ENCODE data around the gene TRIO.

TRIO gene

GRCh38 chr5:14310901-14311300, 167.8 kb downstream of the TRIO start:
- Histone ChIP-seq H3K4me3 (no peak overlapping the region), H3K4me1 (no peaks in the 10 kb centered on the region), H3K36me3 (peaks cover 91% of the 10 kb centered on the region), H3K4me2 (no peak overlapping the region), H3K9me3 (no peaks in the 10 kb centered on the region), H4K20me1 (peaks cover 67% of the 10 kb centered on the region), H3K27me3 (no peaks in the 10 kb centered on the region), H3K27ac (no peak overlapping the region), H3K9ac (no peak overlapping the region)
- no peak for TF ChIP-seq Cebpa-rat (IDR thresholded peaks at IDR 0.05)

DNA sequence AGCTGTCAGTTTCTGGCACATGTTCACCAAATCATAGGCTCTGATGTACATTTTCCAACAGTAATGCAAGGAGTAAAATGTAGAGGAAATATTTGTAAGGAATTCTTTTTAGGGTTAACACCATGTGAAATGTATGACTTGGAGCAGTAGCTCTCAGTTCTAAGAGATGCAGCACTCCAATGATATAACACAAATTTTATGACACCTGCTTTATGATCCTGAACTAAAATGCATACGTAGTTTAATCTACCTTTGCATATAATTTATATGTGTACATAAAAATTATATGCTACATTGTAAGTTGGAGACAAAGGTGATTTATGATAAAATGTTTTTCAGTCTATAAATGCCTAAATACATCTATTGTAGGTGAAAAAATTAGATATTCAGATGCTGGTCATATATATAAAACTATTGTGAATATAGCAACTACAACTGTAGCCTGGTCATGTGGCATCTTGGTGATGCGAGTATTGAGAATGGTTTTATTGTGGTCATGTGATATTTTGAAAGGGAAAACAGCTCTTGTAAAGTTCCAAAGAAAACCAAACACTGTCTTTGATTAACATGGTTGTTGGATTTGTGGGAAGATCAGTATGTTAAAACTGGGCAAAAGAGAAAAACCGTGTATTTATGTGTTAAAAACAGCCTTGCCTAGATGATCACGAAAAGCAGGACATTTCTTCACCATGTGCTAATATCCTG, 171.0 kb downstream of the TRIO start:
- Histone ChIP-seq H3K36me3 (peaks cover 92% of the 10 kb centered on the region), H3K9me3 (no peaks in the 10 kb centered on the region), H3K4me3 (no peak overlapping the region)

DNA sequence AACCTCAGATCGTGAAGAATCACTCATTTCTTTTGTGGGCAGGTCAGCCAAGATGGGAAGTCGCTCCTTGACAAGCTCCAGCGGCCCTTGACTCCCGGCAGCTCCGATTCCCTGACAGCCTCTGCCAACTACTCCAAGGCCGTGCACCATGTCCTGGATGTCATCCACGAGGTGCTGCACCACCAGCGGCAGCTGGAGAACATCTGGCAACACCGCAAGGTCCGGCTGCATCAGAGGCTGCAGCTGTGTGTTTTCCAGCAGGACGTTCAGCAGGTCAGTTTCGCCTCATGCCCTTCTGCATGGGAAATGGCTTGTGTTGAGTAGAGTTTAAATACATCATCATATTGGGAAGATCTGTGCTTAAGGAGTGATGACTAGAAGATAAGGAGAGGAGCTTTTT, 173.3 kb downstream of the TRIO start:
- Histone ChIP-seq H4K20me1 (peaks cover 54% of the 10 kb centered on the region; the same call in 1 of the 2 replicates), H3K9me3 (peaks cover 9% of the 10 kb centered on the region; the same call in 1 of the 2 replicates), H3K27ac (no peak overlapping the region), H3K4me3 (no peak overlapping the region), H3K36me3 (peaks cover 92% of the 10 kb centered on the region), H3K9ac (no peak overlapping the region), H3K27me3 (no peaks in the 10 kb centered on the region), H3K4me1 (no peaks in the 10 kb centered on the region), H3K4me2 (no peak overlapping the region)
- no peak for TF ChIP-seq Cebpa-rat (IDR thresholded peaks at IDR 0.05)

More for the DNA sequence above, 171.0 kb downstream of the TRIO start:
- peaks cover 60% of the 10 kb centered on the region for H4K20me1 ChIP-seq
- no peak overlapping the region for H3K9ac ChIP-seq
- H3K27ac ChIP-seq: no peak overlapping the region
- H3K4me1 ChIP-seq: no peaks in the 10 kb centered on the region
- no peaks in the 10 kb centered on the region for H3K27me3 ChIP-seq
- H3K4me2 ChIP-seq: no peak overlapping the region
- no peak for TF ChIP-seq Cebpa-rat (IDR thresholded peaks at IDR 0.05)

GRCh38 chr5:14319102-14319501, 176.0 kb downstream of the TRIO start:
- Histone ChIP-seq H3K9me3 (peaks cover 11% of the 10 kb centered on the region; the same call in 1 of the 2 replicates), H3K4me1 (no peaks in the 10 kb centered on the region), H3K4me3 (no peak overlapping the region), H3K9ac (no peak overlapping the region), H3K36me3 (peaks cover 91% of the 10 kb centered on the region), H3K4me2 (no peak overlapping the region), H4K20me1 (peaks cover 59% of the 10 kb centered on the region), H3K27me3 (no peaks in the 10 kb centered on the region), H3K27ac (no peak overlapping the region)
- no peak for TF ChIP-seq Cebpa-rat (IDR thresholded peaks at IDR 0.05)

GRCh38 chr5:14321936-14322335, 178.8 kb downstream of the TRIO start:
- Histone ChIP-seq H3K9me3 (peaks cover 11% of the 10 kb centered on the region; the same call in 1 of the 2 replicates), H3K27me3 (no peaks in the 10 kb centered on the region), H3K4me3 (no peak overlapping the region), H3K36me3 (peaks cover 91% of the 10 kb centered on the region), H3K4me1 (no peaks in the 10 kb centered on the region), H3K4me2 (no peak overlapping the region), H3K9ac (no peak overlapping the region), H3K27ac (no peak overlapping the region), H4K20me1 (peaks cover 66% of the 10 kb centered on the region)
- TF ChIP-seq Cebpa-rat (IDR thresholded peaks at IDR 0.05): no peak

DNA sequence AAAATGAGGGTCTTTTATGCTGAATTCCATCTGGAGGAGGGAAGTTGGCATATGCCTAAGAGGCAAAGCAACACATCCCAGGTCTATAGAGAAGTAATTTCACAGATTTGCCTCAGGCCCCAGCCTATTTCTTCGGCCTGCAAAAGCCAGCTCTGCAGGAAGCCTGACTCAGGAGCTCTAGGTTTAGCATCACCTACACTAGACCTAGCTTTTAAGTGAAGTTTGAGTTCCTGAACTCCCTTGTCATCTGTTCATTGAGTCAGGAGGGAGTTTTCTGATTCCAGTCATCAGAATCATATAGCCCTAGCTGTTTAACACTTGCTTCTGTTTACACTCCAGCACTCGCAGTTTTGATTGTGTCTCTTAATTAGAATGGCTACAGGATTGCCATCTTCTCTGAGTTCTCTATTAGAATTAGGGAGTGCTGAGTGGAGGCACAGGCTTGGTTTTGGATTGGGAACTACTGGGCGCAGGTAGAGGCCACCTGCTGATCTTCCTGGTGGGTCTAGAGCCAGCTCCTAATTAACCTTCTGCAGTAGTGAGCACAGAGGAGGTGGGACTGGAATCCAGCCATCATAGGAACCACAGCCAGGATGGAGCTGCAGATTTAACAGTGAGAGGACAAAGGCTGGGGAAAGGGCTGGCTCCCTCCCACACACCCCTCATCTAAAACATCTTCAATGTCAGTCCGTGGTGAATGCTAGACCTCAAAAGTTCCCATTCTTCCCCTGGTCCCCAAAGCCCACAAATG, 179.5 kb downstream of the TRIO start:
- H3K9me3 ChIP-seq: peaks cover 11% of the 10 kb centered on the region; the same call in 1 of the 2 replicates
- no peaks in the 10 kb centered on the region for H3K4me1 ChIP-seq
- no peak overlapping the region for H3K9ac ChIP-seq
- peaks cover 66% of the 10 kb centered on the region for H4K20me1 ChIP-seq
- H3K4me3 ChIP-seq: no peak overlapping the region
- no peak overlapping the region for H3K27ac ChIP-seq
- H3K36me3 ChIP-seq: peaks cover 85% of the 10 kb centered on the region
- TF ChIP-seq Cebpa-rat (IDR thresholded peaks at IDR 0.05): no peak
- no peak overlapping the region for H3K4me2 ChIP-seq
- H3K27me3 ChIP-seq: no peaks in the 10 kb centered on the region

DNA sequence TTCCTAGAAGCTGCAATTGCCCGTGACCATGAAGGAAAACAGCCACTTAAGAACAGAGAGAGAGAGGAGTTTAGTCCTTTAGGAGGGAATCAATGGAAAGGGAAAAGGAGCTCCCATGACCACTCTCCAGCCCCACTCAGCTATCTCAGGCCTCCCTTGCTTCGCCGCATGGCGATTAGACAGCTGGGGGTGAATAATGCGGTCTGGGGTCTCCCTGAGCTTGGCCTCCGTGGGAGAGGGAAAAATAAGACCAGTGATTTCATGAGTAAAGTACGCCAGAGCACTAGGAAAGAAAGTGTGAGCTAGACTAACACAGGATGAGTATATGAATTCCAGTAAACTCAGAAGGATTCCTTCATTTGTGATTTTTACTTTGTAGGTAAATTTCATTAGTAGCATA, 180.3 kb downstream of the TRIO start:
- H3K4me2 ChIP-seq: no peak overlapping the region
- TF ChIP-seq Cebpa-rat (IDR thresholded peaks at IDR 0.05): no peak
- no peak overlapping the region for H3K27ac ChIP-seq
- H3K4me3 ChIP-seq: no peak overlapping the region
- no peak overlapping the region for H3K9ac ChIP-seq
- H3K36me3 ChIP-seq: peaks cover 85% of the 10 kb centered on the region
- H3K4me1 ChIP-seq: 0 out of 2 replicates have a peak, but pooled peaks cover under 1% of the 10 kb centered on the region
- H3K9me3 ChIP-seq: peaks cover 11% of the 10 kb centered on the region; the same call in 1 of the 2 replicates
- H3K27me3 ChIP-seq: no peaks in the 10 kb centered on the region
- H4K20me1 ChIP-seq: peaks cover 73% of the 10 kb centered on the region

DNA sequence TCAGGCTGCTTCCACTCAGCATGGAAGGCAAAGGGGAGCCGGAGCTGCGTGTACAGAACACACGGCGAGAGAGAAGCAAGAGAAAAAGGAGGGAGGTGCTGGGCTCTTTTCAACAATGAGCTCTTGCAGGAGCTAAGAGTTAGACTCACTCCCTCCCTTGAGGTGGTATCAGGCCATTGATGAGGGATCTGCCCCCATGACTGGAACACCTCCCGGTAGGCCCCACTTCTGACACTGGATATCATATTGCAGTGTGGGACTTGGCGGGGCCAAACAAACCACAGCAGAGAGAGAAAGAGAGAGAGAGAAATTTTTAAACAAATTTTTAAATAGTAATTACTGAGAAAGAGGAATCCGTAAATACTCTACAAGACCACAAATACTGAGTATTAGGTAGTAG, 182.2 kb downstream of the TRIO start:
- Histone ChIP-seq H3K4me1 (peaks cover 19% of the 10 kb centered on the region), H3K36me3 (peaks cover 76% of the 10 kb centered on the region), H4K20me1 (peaks cover 78% of the 10 kb centered on the region)

DNA sequence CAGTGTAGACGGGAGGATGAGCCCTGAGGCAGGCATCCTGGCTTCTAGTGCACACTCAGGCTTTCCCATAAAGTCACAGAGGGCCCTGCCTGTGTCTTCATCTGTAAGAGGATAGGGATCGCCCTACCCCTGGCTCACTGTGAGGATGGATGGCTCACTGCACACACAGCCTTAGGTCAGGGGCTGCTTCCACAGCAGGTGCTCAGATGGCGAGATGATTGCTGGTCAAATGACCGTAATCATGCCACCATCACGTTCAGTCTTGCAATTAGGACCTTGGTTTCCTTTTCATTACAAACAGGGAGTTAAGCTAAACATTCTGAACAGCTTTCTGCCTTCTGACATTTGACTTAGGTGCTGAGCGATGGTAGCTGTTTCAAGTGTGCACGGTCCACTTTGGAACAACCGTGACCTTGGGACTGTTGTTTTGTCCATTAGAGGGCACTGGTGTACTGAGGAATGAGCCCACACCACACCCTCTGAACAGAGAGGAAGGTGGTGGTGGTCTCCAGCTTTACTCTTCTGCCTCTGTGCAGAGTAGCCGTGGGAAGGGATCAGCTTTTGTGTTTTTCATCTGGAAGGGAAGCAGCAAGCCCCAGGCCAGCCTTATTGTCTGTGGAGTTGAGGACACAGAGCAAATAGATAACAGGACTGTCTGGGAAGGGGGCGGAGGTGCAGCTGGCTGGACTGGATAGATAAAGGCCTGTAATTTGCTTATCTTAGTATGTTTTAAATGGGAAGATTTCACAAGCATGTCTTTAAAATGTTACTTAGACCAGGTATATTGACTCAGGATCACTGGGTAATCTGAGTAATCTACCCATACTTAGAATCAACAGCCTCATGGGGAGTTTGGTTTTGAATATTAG, 183.1 kb downstream of the TRIO start:
- H3K4me2 ChIP-seq: no peak overlapping the region
- H3K27ac ChIP-seq: no peak overlapping the region
- H3K4me3 ChIP-seq: no peak overlapping the region
- H3K9ac ChIP-seq: no peak overlapping the region
- H4K20me1 ChIP-seq: peaks cover 83% of the 10 kb centered on the region
- H3K9me3 ChIP-seq: peaks cover 4% of the 10 kb centered on the region; the same call in 1 of the 2 replicates
- H3K4me1 ChIP-seq: peaks cover 28% of the 10 kb centered on the region
- H3K27me3 ChIP-seq: no peaks in the 10 kb centered on the region
- TF ChIP-seq Cebpa-rat (IDR thresholded peaks at IDR 0.05): no peak
- peaks cover 72% of the 10 kb centered on the region for H3K36me3 ChIP-seq

More for the DNA sequence above, 182.2 kb downstream of the TRIO start:
- Histone ChIP-seq H3K4me3 (no peak overlapping the region), H3K4me2 (no peak overlapping the region), H3K9ac (no peak overlapping the region), H3K9me3 (peaks cover 11% of the 10 kb centered on the region; the same call in 1 of the 2 replicates), H3K27me3 (no peaks in the 10 kb centered on the region), H3K27ac (no peak overlapping the region)
- no peak for TF ChIP-seq Cebpa-rat (IDR thresholded peaks at IDR 0.05)

Data from BLaER1 (cell line).